SK-N-SH (cell line): Measurements from ENCODE around the gene COPE. TPM values are rescaled to one million over a fixed set of nuclear protein-coding genes. Genes with fewer than 3 reads are reported as not detected.

Source experiments
- CTCF ChIA-PET: fragments of 300-600, 350-600 bp; formaldehyde crosslinking; extraction: SDS; loops from one replicate; lab custom pipeline; 2021; lab: Yijun Ruan, JAX
- POLR2A ChIA-PET: fragments of 350-600 bp; sonication (Branson Sonifier 250); formaldehyde crosslinking; extraction: SDS; loops from one replicate; lab custom pipeline; 2020; ENCODE audit warnings: antibody characterized with exemption, inconsistent platforms; lab: Yijun Ruan, JAX
- DNase-seq: peaks from one replicate; pipeline ENCODE4 v3.0.0; 2012
- H2AFZ ChIP-seq: fragments of 200-600 bp; sonication (generic); 2 replicates; pipeline ENCODE4 v1.8.1; 2016; ENCODE audit warnings: antibody characterized with exemption, mild to moderate bottlenecking, low read depth
- H3F3A ChIP-seq: fragments of 200-600 bp; sonication (generic); replicated peaks from 2 replicates; pipeline ENCODE3; 2016; ENCODE audit warnings: antibody characterized with exemption, mild to moderate bottlenecking; ENCODE audit not compliant: insufficient read depth
- H3K27ac ChIP-seq, 2 experiments: fragments of 200-500 bp in 1 of 2; fragments of 200-600 bp in 1 of 2; sonication (Bioruptor generic) in 1 of 2; sonication (generic), shearing (Covaris generic) in 1 of 2; 2 replicates each; pipeline versions ENCODE4 v1.5.1 to v1.6.1; 2014 to 2016; ENCODE audit warnings: low read depth in 2 of 2, inconsistent platforms in 1 of 2, low read length in 1 of 2, mild to moderate bottlenecking in 1 of 2, mixed read lengths in 1 of 2
- H3K27me3 ChIP-seq: fragments of 200-600 bp; sonication (generic), shearing (Covaris generic); 2 replicates; pipeline ENCODE4 v1.6.1; 2016; ENCODE audit warnings: mixed run types; ENCODE audit not compliant: insufficient read depth
- H3K36me3 ChIP-seq, 2 experiments: fragments of 200-500 bp in 1 of 2; fragments of 200-600 bp in 1 of 2; sonication (Bioruptor generic) in 1 of 2; sonication (generic) in 1 of 2; replicated peaks in 1 of 2; 2 replicates each; pipeline versions ENCODE3 to v1.5.1; 2014 to 2016; ENCODE audit warnings: low read length in 1 of 2, mild to moderate bottlenecking in 1 of 2; ENCODE audit not compliant: insufficient read depth in 2 of 2, control insufficient read depth in 1 of 2
- H3K4me1 ChIP-seq, 2 experiments: fragments of 200-500 bp in 1 of 2; fragments of 200-600 bp in 1 of 2; sonication (Bioruptor generic) in 1 of 2; sonication (generic), shearing (Covaris generic) in 1 of 2; 2 replicates each; pipeline versions ENCODE4 v1.5.1 to v1.6.1; 2014 to 2016; ENCODE audit warnings: low read depth in 1 of 2, low read length in 1 of 2, mixed run types in 1 of 2; ENCODE audit not compliant: insufficient read depth in 2 of 2, control insufficient read depth in 1 of 2
- H3K4me2 ChIP-seq: fragments of 200-600 bp; sonication (generic), shearing (Covaris generic); 2 replicates; pipeline ENCODE4 v1.6.1; 2017; ENCODE audit warnings: mixed run types
- H3K4me3 ChIP-seq, 2 experiments: fragments of 200-500 bp in 1 of 2; fragments of 200-600 bp in 1 of 2; sonication (Bioruptor generic) in 1 of 2; sonication (generic), shearing (Covaris generic) in 1 of 2; 2 replicates each; pipeline versions ENCODE4 v1.5.1 to v1.8.1; 2014 to 2016; ENCODE audit warnings: low read depth in 2 of 2, inconsistent platforms in 1 of 2, low read length in 1 of 2, mild to moderate bottlenecking in 1 of 2, mixed read lengths in 1 of 2, moderate library complexity in 1 of 2
- H3K79me2 ChIP-seq: fragments of 200-600 bp; sonication (generic); 2 replicates; pipeline ENCODE4 v1.8.1; 2017; ENCODE audit warnings: mild to moderate bottlenecking; ENCODE audit not compliant: insufficient read depth
- H3K9ac ChIP-seq: fragments of 200-600 bp; sonication (generic); 2 replicates; pipeline ENCODE4 v1.6.1; 2017; ENCODE audit warnings: mixed run types
- H3K9me2 ChIP-seq: fragments of 200-600 bp; sonication (generic); 2 replicates; pipeline ENCODE4 v1.6.1; 2017; ENCODE audit warnings: mixed run types
- H3K9me3 ChIP-seq: fragments of 200-600 bp; sonication (generic); 2 replicates; pipeline ENCODE4 v1.6.1; 2017; ENCODE audit warnings: mixed run types, mild to moderate bottlenecking, moderate library complexity
- H4K20me1 ChIP-seq: fragments of 200-600 bp; sonication (generic); 2 replicates; pipeline ENCODE4 v1.6.1; 2017; ENCODE audit warnings: mild to moderate bottlenecking, mixed run types; ENCODE audit not compliant: insufficient read depth
- EZH2phosphoT487 ChIP-seq: fragments of 200-600 bp; sonication (generic); IDR thresholded peaks from 2 replicates; pipeline ENCODE4 v1.6.1; 2017; ENCODE audit warnings: low read depth, mixed run types, mild to moderate bottlenecking, antibody characterized with exemption, moderate library complexity, borderline replicate concordance
- IRF3 ChIP-seq: fragments of 150-350 bp; IDR thresholded peaks from 2 replicates; pipeline ENCODE4 v1.6.1; 2016; ENCODE audit warnings: mild to moderate bottlenecking, low read depth, low read length
- MXI1 ChIP-seq: IDR thresholded peaks from 2 replicates; pipeline ENCODE4 v1.6.1; 2012; ENCODE audit warnings: mild to moderate bottlenecking, low read depth, low read length, improper control_type of control experiment
- NFIC ChIP-seq: IDR thresholded peaks from 2 replicates; pipeline ENCODE4 v1.4.0; 2012; ENCODE audit warnings: borderline replicate concordance
- NRF1 ChIP-seq: IDR thresholded peaks from 2 replicates; pipeline ENCODE4 v1.6.1; 2012; ENCODE audit warnings: low read depth, mild to moderate bottlenecking, low read length
- RAD21 ChIP-seq: IDR thresholded peaks from 2 replicates; pipeline ENCODE4 v1.6.1; 2012; ENCODE audit warnings: mild to moderate bottlenecking, low read length
- RCOR1 ChIP-seq: fragments of 150-350 bp; IDR thresholded peaks from 2 replicates; pipeline ENCODE4 v1.6.1; 2017; ENCODE audit warnings: antibody characterized with exemption, low read length
- REST ChIP-seq: IDR thresholded peaks from 2 replicates; pipeline ENCODE4 v1.6.1; 2012; ENCODE audit warnings: mild to moderate bottlenecking, low read depth, low read length, moderate library complexity
- TAF1 ChIP-seq: IDR thresholded peaks from 2 replicates; pipeline ENCODE4 v1.6.1; 2012; ENCODE audit warnings: low read depth, mild to moderate bottlenecking, low read length, moderate library complexity, borderline replicate concordance
- YY1 ChIP-seq: IDR thresholded peaks from 2 replicates; pipeline ENCODE4 v1.4.0; 2012; ENCODE audit warnings: low read depth, mild to moderate bottlenecking
- ZBTB33 ChIP-seq: IDR thresholded peaks from 2 replicates; pipeline ENCODE4 v1.4.0; 2012; ENCODE audit warnings: low read depth, borderline replicate concordance
- WGBS: methylation state at CpG from one replicate; pipeline ENCODE4 v1.1.6; 2017; ENCODE audit warnings: low lambda C conversion rate; 5-methylcytosine and 5-hydroxymethylcytosine counted together
- polyA plus RNA-seq, 3 experiments: library from polyadenylated mRNA; depleted of rRNA; stranded (reverse); fragments of >200 nt; gene quantifications; 2 replicates each; pipeline ENCODE4 v1.2.3, GENCODE V29; 2012

The COPE gene
- polyA plus RNA-seq, 1 of the 3 experiments (the other 2 are of a cell fraction): 450 TPM

GRCh38 chr19:18941628-18942354, 22.6 kb upstream of the COPE start:
- 78% methylated on average over 17 of the region's 18 CpGs for WGBS
- ChIA-PET CTCF (interaction anchor here (0.6 to 2.0 kb wide), 3 partner anchors 9 to 47 kb away, joined by 3 to 7 read pairs (median 3); partner anchors contain the start of genes CERS1, COPE and DDX49), POLR2A (no interaction called here)

More at GRCh38 chr19:18941628-18942354, 22.6 kb upstream of the COPE start:
- H3K27me3 ChIP-seq: no peaks in the 10 kb centered on the region
- H3K27ac ChIP-seq: peak overlapping the region in 1 of 2 experiments; percentile 12; a peak in 1 of 4 replicates
- H3K36me3 ChIP-seq: peaks cover 3 to 13% of the 10 kb centered on the region in 2 experiments
- H3K4me3 ChIP-seq: peak overlapping the region in 1 of 2 experiments; percentile 33; a peak in 2 of 4 replicates
- no peak overlapping the region; the same call in 1 of the 2 replicates for H3K4me2 ChIP-seq
- H3K9me3 ChIP-seq: no peaks in the 10 kb centered on the region
- H4K20me1 ChIP-seq: 0 out of 2 replicates have a peak, but pooled peaks cover 5% of the 10 kb centered on the region
- DNase-seq: peak; percentile 14
- no peak overlapping the region for H3K9ac ChIP-seq
- no peak for TF ChIP-seq IRF3
- TF ChIP-seq NFIC: no peak
- no peak for TF ChIP-seq TAF1
- TF ChIP-seq NRF1: no peak
- TF ChIP-seq YY1: no peak
- no peak for TF ChIP-seq RAD21
- no peak for TF ChIP-seq MXI1
- TF ChIP-seq REST: no peak
- TF ChIP-seq ZBTB33: no peak
- no peak for TF ChIP-seq EZH2phosphoT487
- no peak for TF ChIP-seq RCOR1
- peaks cover 3% of the 10 kb centered on the region for H3F3A ChIP-seq
- H3K79me2 ChIP-seq: peaks cover 35% of the 10 kb centered on the region
- peaks cover 0 to 10% of the 10 kb centered on the region in 2 experiments; a peak in 1 of 4 replicates for H3K4me1 ChIP-seq
- no peaks in the 10 kb centered on the region for H3K9me2 ChIP-seq
- H2AFZ ChIP-seq: no peak overlapping the region
